Measurements from ENCODE around the gene PPA2.

- TF ChIP-seq POLR2A (IDR thresholded peaks at IDR 0.05) = no peak
- no peak for TF ChIP-seq CTCF (IDR thresholded peaks at IDR 0.05)
- no peak for TF ChIP-seq EP300 (IDR thresholded peaks at IDR 0.05)
- no peak for TF ChIP-seq POLR2AphosphoS5 (IDR thresholded peaks at IDR 0.05)
These were observed 965 bp downstream of the PPA2 start for GRCh38 chr4:105472871-105473323.
